ENCODE measurements around the gene SUFU.
A peak's percentile ranks its signal among the peaks of the same experiment; 100 is the strongest.

Gene SUFU

GRCh38 chr10:102511583-102512274, 8.0 kb downstream of the SUFU start:
- TF ChIP-seq CTCF (IDR thresholded peaks at IDR 0.05; ENCODE audit: extremely low read depth, insufficient read depth, missing control alignments) = no peak
- DNase-seq (ENCODE audit: low spot score) = peak; percentile 62

GRCh38 chr10:102514487-102515311, 10.9 kb downstream of the SUFU start:
- no peak for TF ChIP-seq CTCF (IDR thresholded peaks at IDR 0.05; ENCODE audit: extremely low read depth, insufficient read depth, missing control alignments)
- in situ Hi-C loops (cut with MboI; ENCODE audit: low pct_unique_long_range_greater_than_20kb, low sequenced_read_pairs, unreplicated experiment) = no loop called here
- DNase-seq (ENCODE audit: low spot score) = no peak

More at GRCh38 chr10:102511583-102512274, 8.0 kb downstream of the SUFU start:
- in situ Hi-C loops (cut with MboI; ENCODE audit: low pct_unique_long_range_greater_than_20kb, low sequenced_read_pairs, unreplicated experiment) = no loop called here

- no peak for TF ChIP-seq CTCF (IDR thresholded peaks at IDR 0.05; ENCODE audit: extremely low read depth, insufficient read depth, missing control alignments)
- DNase-seq (ENCODE audit: low spot score) = no peak
- in situ Hi-C loops (cut with MboI; ENCODE audit: low pct_unique_long_range_greater_than_20kb, low sequenced_read_pairs, unreplicated experiment) = no loop called here
Measured at GRCh38 chr10:102515724-102516123, 12.0 kb downstream of the SUFU start.

GRCh38 chr10:102517553-102517952, 13.8 kb downstream of the SUFU start:
- DNase-seq (ENCODE audit: low spot score) = no peak
- in situ Hi-C loops (cut with MboI; ENCODE audit: low pct_unique_long_range_greater_than_20kb, low sequenced_read_pairs, unreplicated experiment) = no loop called here
- no peak for TF ChIP-seq CTCF (IDR thresholded peaks at IDR 0.05; ENCODE audit: extremely low read depth, insufficient read depth, missing control alignments)

GRCh38 chr10:102519246-102519825, 15.6 kb downstream of the SUFU start:
- DNase-seq (ENCODE audit: low spot score) = no peak
- in situ Hi-C loops (cut with MboI; ENCODE audit: low pct_unique_long_range_greater_than_20kb, low sequenced_read_pairs, unreplicated experiment) = no loop called here
- no peak for TF ChIP-seq CTCF (IDR thresholded peaks at IDR 0.05; ENCODE audit: extremely low read depth, insufficient read depth, missing control alignments)

- in situ Hi-C loops (cut with MboI; ENCODE audit: low pct_unique_long_range_greater_than_20kb, low sequenced_read_pairs, unreplicated experiment) = no loop called here
- no peak for TF ChIP-seq CTCF (IDR thresholded peaks at IDR 0.05; ENCODE audit: extremely low read depth, insufficient read depth, missing control alignments)
- DNase-seq (ENCODE audit: low spot score) = no peak
Measured at GRCh38 chr10:102522874-102523249, 19.1 kb downstream of the SUFU start.

Measured in GM13977 (cell line).